ENCODE data around the gene MMP2.

Gene MMP2

GRCh38 chr16:55495616-55496289, 16.8 kb downstream of the MMP2 start:
- DNase-seq = no peak

GRCh38 chr16:55496509-55497145, 17.6 kb downstream of the MMP2 start:
- no peak for DNase-seq

- no peak for DNase-seq
These were observed 18.6 kb downstream of the MMP2 start for GRCh38 chr16:55497558-55497957.

GRCh38 chr16:55498101-55498500, 19.1 kb downstream of the MMP2 start:
- DNase-seq = no peak

- no peak for DNase-seq
These were observed 20.3 kb downstream of the MMP2 start for GRCh38 chr16:55499281-55499680.

- DNase-seq = no peak
These were observed 21.0 kb downstream of the MMP2 start for GRCh38 chr16:55499951-55500529.

- no peak for DNase-seq
These were observed 21.6 kb downstream of the MMP2 start for GRCh38 chr16:55500530-55501011.

GRCh38 chr16:55501549-55502322, 22.7 kb downstream of the MMP2 start:
- DNase-seq = no peak

- no peak for DNase-seq
These were observed 23.9 kb downstream of the MMP2 start for GRCh38 chr16:55502801-55503366.

GRCh38 chr16:55503726-55504550, 24.9 kb downstream of the MMP2 start:
- DNase-seq = no peak

GRCh38 chr16:55505333-55506015, 26.5 kb downstream of the MMP2 start:
- no peak for DNase-seq

- DNase-seq = no peak
These were observed 27.1 kb downstream of the MMP2 start for GRCh38 chr16:55506083-55506482.

GRCh38 chr16:55506708-55507107, 27.7 kb downstream of the MMP2 start:
- DNase-seq = no peak

- DNase-seq = no peak
These were observed 29.4 kb downstream of the MMP2 start for GRCh38 chr16:55508271-55508921.

- DNase-seq = no peak
These were observed 30.2 kb downstream of the MMP2 start, which contains the start of gene LPCAT2 for GRCh38 chr16:55508941-55509931. Gene LPCAT2 (plus strand): TSS chr16:55509072. CDS start chr16:55509182, 110 bp downstream.

- DNase-seq = no peak
These were observed 31.3 kb downstream of the MMP2 start for GRCh38 chr16:55510185-55510805.

- no peak for DNase-seq
These were observed 33.9 kb downstream of the MMP2 start for GRCh38 chr16:55512941-55513340.

GRCh38 chr16:55513616-55514015, 34.6 kb downstream of the MMP2 start:
- no peak for DNase-seq

GRCh38 chr16:55515111-55515510, 36.1 kb downstream of the MMP2 start:
- no peak for DNase-seq

All from SHP77 (cell line).